HG03025 (cell line): Measurements from ENCODE around the gene TOMM40.
"Not testable (repeated sequence)": the region's sequence is repeated elsewhere in the genome, so short reads cannot be mapped to it uniquely, and the experiment has no call there.

Source experiments
- ATAC-seq: cut with Tn5 transposase; IDR thresholded peaks from one replicate; pipeline ENCODE4 v1.9.1; 2021; ENCODE audit warnings: mild to moderate bottlenecking, moderate library complexity; ENCODE audit not compliant: unreplicated experiment, low FRiP score

TOMM40 gene

GRCh38 chr19:44891016-44891882 lies at the start of gene TOMM40:
TOMM40 (plus strand) TSS chr19:44891254; CDS start chr19:44891416, 162 bp downstream.
- peak; percentile 63 for ATAC-seq

DNA sequence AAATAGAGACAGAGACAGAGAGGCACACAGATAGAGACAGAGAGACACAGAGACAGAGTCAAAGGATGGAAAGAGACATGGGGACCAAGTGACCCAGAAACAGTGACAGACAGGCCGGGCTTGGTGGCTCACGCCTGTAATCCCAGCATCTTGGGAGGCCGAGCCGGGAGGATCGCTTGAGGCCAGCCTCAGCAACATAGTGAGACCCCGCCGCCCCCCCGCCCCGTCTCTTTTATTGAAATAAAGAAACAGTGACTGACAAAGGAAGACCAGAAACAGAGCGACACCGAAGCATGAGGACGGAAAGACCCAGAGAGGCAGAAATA lies 45.8 kb upstream of the TOMM40 start:
- ATAC-seq = no peak

- ATAC-seq = no peak
These were observed 45.2 kb upstream of the TOMM40 start, which contains the start of gene NECTIN2 for GRCh38 chr19:44845612-44846454. NECTIN2 (plus strand) TSS chr19:44846297; CDS start chr19:44846526, 229 bp downstream.

GRCh38 chr19:44846455-44847143 lies 44.5 kb upstream of the TOMM40 start:
- ATAC-seq = no peak

GRCh38 chr19:44847144-44848035 lies 43.7 kb upstream of the TOMM40 start:
- ATAC-seq = no peak

- no peak for ATAC-seq
These were observed 42.8 kb upstream of the TOMM40 start for GRCh38 chr19:44848036-44848811.

DNA sequence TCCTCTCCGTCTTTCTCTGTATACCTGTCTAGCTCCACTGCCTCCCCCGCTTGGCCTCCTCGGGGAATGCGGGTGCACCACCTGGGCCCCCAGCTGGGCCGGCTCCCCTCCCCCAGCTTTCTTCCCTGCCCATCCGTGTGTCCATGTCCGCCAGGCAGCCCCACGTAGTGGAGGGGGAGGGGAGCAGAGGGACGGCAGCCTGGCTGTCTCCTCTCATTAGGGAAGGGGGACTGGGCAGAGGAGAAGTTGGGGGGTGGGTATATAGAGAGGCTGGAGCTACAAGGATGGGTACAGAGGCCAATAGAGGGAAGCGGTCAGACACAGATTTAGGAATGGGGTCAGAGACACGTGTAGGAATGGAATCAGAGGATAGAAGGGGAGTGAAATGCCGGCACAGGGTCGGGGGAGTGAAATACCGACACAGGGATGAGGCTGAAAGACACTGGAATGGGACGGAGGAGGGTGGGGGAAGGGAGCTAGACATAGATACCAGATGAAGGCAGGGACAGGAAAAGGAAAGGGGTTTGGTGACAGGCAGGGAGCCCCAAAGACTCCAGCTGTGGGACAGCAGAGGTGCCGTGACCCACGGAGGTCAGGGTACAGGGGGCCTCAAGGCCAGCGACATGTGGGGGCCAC lies 42.1 kb upstream of the TOMM40 start:
- no peak for ATAC-seq

DNA sequence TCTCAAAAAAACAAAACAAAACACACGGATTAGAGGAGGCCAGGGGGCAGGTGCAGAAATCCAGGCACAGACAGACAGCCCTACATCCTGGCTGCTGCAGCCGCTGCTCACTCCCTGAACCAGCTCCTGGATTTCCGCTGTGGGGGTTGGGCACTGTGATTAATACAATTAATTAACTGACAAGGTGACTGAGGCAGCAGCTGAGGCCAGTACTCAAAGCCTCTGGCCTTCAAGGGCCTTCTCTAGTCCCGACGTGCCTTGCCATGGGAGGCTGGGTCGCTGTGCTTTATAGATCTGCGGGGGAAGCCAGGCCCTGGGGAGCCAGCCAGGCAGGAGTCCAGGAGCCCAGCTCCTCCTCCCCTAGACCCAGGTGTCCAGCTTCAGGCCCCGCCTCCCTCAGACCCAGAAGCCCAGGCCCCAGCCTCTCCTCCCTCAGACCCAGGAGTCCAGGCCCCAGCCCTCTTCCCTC lies 40.4 kb upstream of the TOMM40 start:
- ATAC-seq = no peak

DNA sequence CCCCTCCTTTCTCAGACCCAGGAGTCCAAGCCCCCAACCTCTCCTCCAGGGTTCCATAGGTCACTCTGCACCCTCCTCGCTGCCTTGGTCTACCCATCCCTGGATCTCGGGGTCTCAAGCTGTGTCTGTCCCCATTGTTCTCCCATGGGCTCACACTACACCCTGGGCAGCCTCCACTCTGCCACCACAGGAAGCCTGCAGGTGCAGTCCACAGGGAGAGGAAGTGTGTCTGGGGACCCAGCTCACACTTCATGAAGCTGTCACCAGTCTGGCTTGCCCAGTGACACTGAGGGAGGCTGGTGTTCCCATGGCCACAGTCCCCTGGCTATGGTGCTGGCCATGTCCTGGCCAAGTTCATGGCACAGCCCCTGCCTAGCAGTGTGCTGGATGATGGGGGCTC lies 39.6 kb upstream of the TOMM40 start:
- ATAC-seq = no peak

- ATAC-seq = no peak
These were observed 35.4 kb upstream of the TOMM40 start for GRCh38 chr19:44855606-44856005.

GRCh38 chr19:44856421-44857083 lies 34.5 kb upstream of the TOMM40 start:
- ATAC-seq = no peak

GRCh38 chr19:44857837-44858236 lies 33.2 kb upstream of the TOMM40 start:
- no peak for ATAC-seq

DNA sequence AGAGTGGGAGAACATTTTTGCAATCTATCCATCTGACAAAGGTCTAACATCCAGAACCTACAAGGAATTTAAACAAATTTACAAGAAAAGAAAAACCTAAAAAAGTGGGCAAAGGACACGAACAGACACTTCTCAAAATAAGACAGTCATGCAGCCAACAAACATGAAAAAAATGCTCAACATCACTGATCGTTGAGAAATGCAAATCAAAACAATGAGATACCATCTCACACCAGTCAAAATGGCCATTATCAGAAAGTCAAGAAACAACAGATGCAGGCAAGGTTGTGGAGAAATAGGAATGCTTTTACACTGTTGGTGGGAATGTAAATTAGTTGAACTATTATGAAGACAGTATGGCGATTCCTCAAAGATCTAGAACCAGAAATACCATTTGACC lies 29.5 kb upstream of the TOMM40 start:
- ATAC-seq = not testable (repeated sequence)

DNA sequence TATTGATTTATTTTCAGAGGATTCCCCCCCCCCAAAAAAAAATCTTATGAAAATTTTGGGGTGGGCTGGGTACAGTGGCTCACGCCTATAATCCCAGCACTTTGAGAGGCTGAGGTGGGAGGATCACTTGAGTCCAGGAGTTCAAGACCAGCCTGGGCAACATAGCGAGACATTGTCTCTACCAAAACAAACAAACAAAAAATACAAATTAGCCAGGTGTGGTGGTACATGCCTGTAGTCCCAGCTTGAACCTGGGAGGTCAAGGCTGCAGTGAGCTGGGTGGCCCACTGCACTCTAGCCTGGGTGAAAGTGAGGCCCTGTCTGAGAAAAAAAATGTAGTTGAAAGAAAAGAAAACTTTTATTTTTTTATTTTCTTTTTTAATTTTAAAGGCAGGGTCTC lies 27.1 kb upstream of the TOMM40 start:
- ATAC-seq = no peak

DNA sequence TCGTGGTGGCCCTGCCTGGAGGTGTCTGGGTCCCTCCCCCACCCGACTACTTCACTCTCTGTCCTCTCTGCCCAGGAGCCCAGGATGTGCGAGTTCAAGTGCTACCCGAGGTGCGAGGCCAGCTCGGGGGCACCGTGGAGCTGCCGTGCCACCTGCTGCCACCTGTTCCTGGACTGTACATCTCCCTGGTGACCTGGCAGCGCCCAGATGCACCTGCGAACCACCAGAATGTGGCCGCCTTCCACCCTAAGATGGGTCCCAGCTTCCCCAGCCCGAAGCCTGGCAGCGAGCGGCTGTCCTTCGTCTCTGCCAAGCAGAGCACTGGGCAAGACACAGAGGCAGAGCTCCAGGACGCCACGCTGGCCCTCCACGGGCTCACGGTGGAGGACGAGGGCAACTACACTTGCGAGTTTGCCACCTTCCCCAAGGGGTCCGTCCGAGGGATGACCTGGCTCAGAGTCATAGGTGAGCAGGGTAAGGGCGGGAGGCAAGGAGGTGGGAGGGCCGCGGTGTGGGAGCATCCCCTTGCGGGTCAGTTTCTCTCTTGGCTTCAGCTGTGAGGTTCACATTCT lies 25.8 kb upstream of the TOMM40 start:
- no peak for ATAC-seq

DNA sequence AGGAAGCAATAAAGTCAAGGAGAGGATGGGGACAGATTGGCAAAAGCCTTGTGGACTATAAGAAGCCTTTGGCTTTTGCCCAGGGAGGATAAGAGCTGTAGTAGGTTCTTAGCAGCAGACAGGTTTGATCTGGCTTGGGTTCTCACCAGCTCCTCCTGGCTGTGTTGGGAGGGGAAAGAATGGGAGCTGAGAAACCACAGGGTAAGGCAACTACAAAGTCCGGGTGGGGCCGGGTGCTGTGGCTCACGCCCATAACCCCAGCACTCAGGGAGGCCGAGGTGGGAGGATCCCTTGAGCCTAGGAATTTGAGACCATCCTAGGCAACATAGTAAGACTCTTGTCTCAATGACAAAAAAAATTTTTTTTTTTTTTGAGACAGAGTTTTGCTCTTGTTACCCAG lies 24.4 kb upstream of the TOMM40 start:
- ATAC-seq = no peak

DNA sequence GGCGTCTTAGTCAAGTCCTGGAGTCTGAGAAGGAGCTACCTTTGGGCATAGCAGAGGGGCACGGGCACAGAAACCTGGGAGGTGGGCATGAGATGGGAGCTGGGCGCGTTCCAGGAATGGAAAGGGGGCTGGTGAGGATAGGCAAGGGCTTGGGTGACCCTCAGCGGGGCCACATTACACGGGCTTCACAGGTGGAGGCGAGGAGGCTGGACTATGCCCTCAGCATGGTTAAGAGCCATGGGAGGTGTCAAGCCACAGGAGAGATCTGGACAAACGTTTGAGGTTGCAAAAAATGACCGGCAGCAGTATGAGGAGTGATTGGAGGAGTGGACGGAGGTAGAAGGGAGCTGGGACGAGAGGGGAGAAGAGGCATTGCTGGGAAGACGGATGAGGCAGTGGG lies 23.5 kb upstream of the TOMM40 start:
- ATAC-seq = no peak
